Urothelium cell line (cell line): Measurements from ENCODE around the gene ARSK.
A peak's percentile ranks its signal among the peaks of the same experiment; 100 is the strongest.

Experiments
- DNase-seq: peaks from one replicate; pipeline ENCODE4 v3.0.0; 2011; ENCODE audit warnings: low spot score, mixed read lengths
- FAIRE-seq: peaks from 2 replicates; lab custom pipeline; 2011; peaks lifted over from hg19 to GRCh38; lab: Jason Lieb, UNC

Gene ARSK

GRCh38 chr5:95646569-95647431, 91.9 kb downstream of the ARSK start, which contains the start of gene RFESD:
Gene RFESD, plus strand, starts transcription at chr5:95646777. Its CDS starts 5,495 bp downstream, at chr5:95652272.
- FAIRE-seq: peak; percentile 88
- DNase-seq: peak; percentile 97

- DNase-seq: no peak
- FAIRE-seq: no peak
These were observed 93.3 kb downstream of the ARSK start for GRCh38 chr5:95647886-95648860.

DNA sequence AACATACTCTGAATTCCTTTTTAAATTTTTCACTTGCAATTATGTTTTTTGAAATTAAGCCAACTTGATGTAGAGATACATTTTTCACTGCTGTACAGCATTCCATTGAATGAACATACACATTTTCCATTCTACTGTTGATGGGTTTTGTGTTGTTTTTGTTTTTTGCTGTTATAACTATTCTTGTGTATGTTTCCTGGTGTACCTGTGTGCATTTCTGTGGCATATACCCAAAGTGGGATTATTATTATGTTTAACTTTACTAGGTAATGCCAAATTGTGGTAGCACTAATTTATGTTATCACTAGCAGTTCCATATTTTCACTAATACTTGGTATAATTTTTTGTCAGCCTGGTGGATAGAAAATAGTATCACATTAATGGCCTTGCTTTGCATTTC, 94.4 kb downstream of the ARSK start:
- FAIRE-seq (no peak), DNase-seq (no peak)

- DNase-seq (no peak), FAIRE-seq (no peak)
These were observed 95.1 kb downstream of the ARSK start for GRCh38 chr5:95649842-95650620.

- DNase-seq (no peak), FAIRE-seq (no peak)
These were observed 97.9 kb downstream of the ARSK start for GRCh38 chr5:95652849-95653248.

DNA sequence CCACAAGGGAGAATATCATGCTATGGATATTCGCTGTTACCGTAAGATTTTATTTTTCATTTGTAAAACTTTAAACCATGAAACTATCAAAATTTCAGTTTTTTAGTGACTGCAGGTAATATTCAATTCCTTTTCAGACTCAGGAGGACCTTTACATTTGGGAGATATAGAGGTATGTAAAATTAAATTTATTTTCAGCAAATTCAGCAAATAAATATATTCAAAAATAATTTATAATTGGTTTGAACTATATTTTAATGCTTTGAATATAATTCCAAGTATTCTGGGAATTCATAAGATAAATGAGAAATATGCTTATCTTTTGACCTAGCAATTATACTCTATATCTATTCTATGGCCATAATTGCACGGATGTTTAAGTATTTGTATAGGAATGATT, 99.3 kb downstream of the ARSK start:
- no peak for DNase-seq
- FAIRE-seq: no peak
